ENCODE data around the gene PRPH2. TPM values are rescaled to one million over a fixed set of nuclear protein-coding genes. Genes with fewer than 3 reads are reported as not detected.
"Not testable (repeated sequence)": the region's sequence is repeated elsewhere in the genome, so short reads cannot be mapped to it uniquely, and the experiment has no call there.

Gene PRPH2
- total RNA-seq, 2 experiments from 2014 or later, result not detected

DNA sequence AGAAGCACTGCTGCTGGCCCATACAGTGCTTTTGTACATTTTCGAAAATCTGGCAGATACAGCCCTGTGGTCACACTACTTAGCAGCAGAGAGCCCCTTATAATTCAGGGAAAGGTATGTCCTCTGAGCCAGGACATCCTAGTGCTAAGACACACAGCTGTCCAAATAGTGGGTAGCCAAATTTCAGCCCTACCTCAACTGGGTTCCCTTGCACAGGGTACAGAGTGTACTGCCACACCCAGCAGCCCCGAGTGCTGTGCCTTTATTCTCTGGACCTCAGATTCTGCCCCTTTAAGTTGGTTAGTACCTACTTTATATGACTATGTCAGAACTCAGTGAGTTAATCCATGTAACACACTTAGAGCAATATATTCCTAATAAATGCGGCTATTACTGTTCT is 47.6 kb downstream of the PRPH2 start:
- no peaks in the 10 kb centered on the region for H3K79me2 ChIP-seq (ENCODE audit: insufficient read depth, low read depth, low read length)
- intact Hi-C loops (cut with micrococcal nuclease; ENCODE audit: unreplicated experiment), result no loop called here
- no peak for DNase-seq (ENCODE audit: low spot score)
- no peak overlapping the region for H3K27ac ChIP-seq (ENCODE audit: low read depth, low read length, poor library complexity, severe bottlenecking)
- POLR2A ChIA-PET, result interaction anchor here (0.7 kb wide), 1 partner anchor 1152 kb away, joined by 4 read pairs; no protein-coding TSS in a partner anchor
- H3K4me3 ChIP-seq (ENCODE audit: low read depth, low read length, poor library complexity, severe bottlenecking), result no peak overlapping the region
- BruUV-seq (replicated peaks), result no TSS peak
- CTCF ChIA-PET (ENCODE audit: unreplicated experiment), result no interaction called here
- no peaks in the 10 kb centered on the region for H3K9me2 ChIP-seq (ENCODE audit: insufficient read depth, low read length)
- TF ChIP-seq EZH2phosphoT487 (IDR thresholded peaks at IDR 0.05; ENCODE audit: borderline replicate concordance, low read depth, low read length), result no peak
- TF ChIP-seq, protein P1, sequence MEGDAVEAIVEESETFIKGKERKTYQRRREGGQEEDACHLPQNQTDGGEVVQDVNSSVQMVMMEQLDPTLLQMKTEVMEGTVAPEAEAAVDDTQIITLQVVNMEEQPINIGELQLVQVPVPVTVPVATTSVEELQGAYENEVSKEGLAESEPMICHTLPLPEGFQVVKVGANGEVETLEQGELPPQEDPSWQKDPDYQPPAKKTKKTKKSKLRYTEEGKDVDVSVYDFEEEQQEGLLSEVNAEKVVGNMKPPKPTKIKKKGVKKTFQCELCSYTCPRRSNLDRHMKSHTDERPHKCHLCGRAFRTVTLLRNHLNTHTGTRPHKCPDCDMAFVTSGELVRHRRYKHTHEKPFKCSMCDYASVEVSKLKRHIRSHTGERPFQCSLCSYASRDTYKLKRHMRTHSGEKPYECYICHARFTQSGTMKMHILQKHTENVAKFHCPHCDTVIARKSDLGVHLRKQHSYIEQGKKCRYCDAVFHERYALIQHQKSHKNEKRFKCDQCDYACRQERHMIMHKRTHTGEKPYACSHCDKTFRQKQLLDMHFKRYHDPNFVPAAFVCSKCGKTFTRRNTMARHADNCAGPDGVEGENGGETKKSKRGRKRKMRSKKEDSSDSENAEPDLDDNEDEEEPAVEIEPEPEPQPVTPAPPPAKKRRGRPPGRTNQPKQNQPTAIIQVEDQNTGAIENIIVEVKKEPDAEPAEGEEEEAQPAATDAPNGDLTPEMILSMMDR (conservative IDR thresholded peaks at IDR 0.05; ENCODE audit: low read length), result no peak
- H3K36me3 ChIP-seq (ENCODE audit: insufficient read depth, low read length), result peaks cover 85% of the 10 kb centered on the region
- H3K9me3 ChIP-seq (ENCODE audit: low read length), result no peaks in the 10 kb centered on the region
- no peaks in the 10 kb centered on the region for H3K4me1 ChIP-seq (ENCODE audit: insufficient read depth, low read length, poor library complexity, severe bottlenecking)
- no peaks in the 10 kb centered on the region for H4K20me1 ChIP-seq (ENCODE audit: insufficient read depth, low read length)
- H2AFZ ChIP-seq (ENCODE audit: low read length), result no peak overlapping the region
- no peak overlapping the region for H3K4me2 ChIP-seq (ENCODE audit: low read length)

- H3K79me2 ChIP-seq (ENCODE audit: insufficient read depth, low read depth, low read length); BruUV-seq (replicated peaks); H2AFZ ChIP-seq (ENCODE audit: low read length); H3K4me3 ChIP-seq (ENCODE audit: low read depth, low read length, poor library complexity, severe bottlenecking); H3K9me2 ChIP-seq (ENCODE audit: insufficient read depth, low read length); CTCF ChIA-PET (ENCODE audit: unreplicated experiment); H3K4me1 ChIP-seq (ENCODE audit: insufficient read depth, low read length, poor library complexity, severe bottlenecking); DNase-seq (ENCODE audit: low spot score); H4K20me1 ChIP-seq (ENCODE audit: insufficient read depth, low read length); H3K27ac ChIP-seq (ENCODE audit: low read depth, low read length, poor library complexity, severe bottlenecking); H3K4me2 ChIP-seq (ENCODE audit: low read length); intact Hi-C loops (cut with micrococcal nuclease; ENCODE audit: unreplicated experiment); H3K9me3 ChIP-seq (ENCODE audit: low read length): not testable (repeated sequence)
- POLR2A ChIA-PET, result interaction anchor here (0.7 kb wide), 1 partner anchor 1152 kb away, joined by 4 read pairs; no protein-coding TSS in a partner anchor
- H3K36me3 ChIP-seq (ENCODE audit: insufficient read depth, low read length), result peaks cover 85% of the 10 kb centered on the region
Observed at GRCh38 chr6:42674368-42674767, 48.0 kb downstream of the PRPH2 start.

DNA sequence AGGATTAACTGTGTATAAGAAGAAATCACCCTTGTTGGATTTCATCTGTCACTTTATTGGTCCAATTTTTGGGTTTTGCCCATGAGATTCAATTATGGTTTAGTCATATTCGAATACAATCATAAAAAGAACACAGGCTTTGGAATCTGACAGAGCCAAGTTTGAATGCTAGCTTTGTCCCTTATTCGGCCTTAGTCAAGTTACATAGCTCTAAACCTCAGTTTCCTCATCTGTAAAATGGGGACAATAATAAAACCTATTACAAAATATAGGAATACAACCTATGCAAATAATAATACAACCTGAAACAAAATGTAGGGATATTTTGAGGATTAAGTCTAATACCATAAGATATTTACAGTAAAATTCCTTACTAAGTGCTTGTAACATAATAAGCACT is 57.7 kb downstream of the PRPH2 start:
- DNase-seq (ENCODE audit: low spot score), result no peak
- intact Hi-C loops (cut with micrococcal nuclease; ENCODE audit: unreplicated experiment), result no loop called here
- Histone ChIP-seq H3K9me3 (ENCODE audit: low read length) (no peaks in the 10 kb centered on the region), H3K79me2 (ENCODE audit: insufficient read depth, low read depth, low read length) (no peaks in the 10 kb centered on the region), H3K27ac (ENCODE audit: low read depth, low read length, poor library complexity, severe bottlenecking) (no peak overlapping the region), H3K36me3 (ENCODE audit: insufficient read depth, low read length) (peaks cover 73% of the 10 kb centered on the region), H2AFZ (ENCODE audit: low read length) (no peak overlapping the region), H3K4me1 (ENCODE audit: insufficient read depth, low read length, poor library complexity, severe bottlenecking) (no peaks in the 10 kb centered on the region), H4K20me1 (ENCODE audit: insufficient read depth, low read length) (no peaks in the 10 kb centered on the region), H3K4me3 (ENCODE audit: low read depth, low read length, poor library complexity, severe bottlenecking) (no peak overlapping the region), H3K9me2 (ENCODE audit: insufficient read depth, low read length) (no peaks in the 10 kb centered on the region), H3K4me2 (ENCODE audit: low read length) (no peak overlapping the region)
- CTCF ChIA-PET (ENCODE audit: unreplicated experiment), result no interaction called here
- TF ChIP-seq, protein P1 (conservative IDR thresholded peaks at IDR 0.05; ENCODE audit: low read length), result no peak
- no peak for TF ChIP-seq EZH2phosphoT487 (IDR thresholded peaks at IDR 0.05; ENCODE audit: borderline replicate concordance, low read depth, low read length)
- BruUV-seq (replicated peaks), result no TSS peak
- POLR2A ChIA-PET, result interaction anchor here (0.5 kb wide), 1 partner anchor 586 kb away, joined by 3 read pairs; no protein-coding TSS in a partner anchor

Measured in OCI-LY7 (cell line).